ENCODE data around the gene UBE2R2.
"Not testable (repeated sequence)": the region's sequence is repeated elsewhere in the genome, so short reads cannot be mapped to it uniquely, and the experiment has no call there.

The UBE2R2 gene

GRCh38 chr9:33843312-33843961 lies 26.5 kb downstream of the UBE2R2 start:
- no peak for DNase-seq (ENCODE audit: low spot score)
- TF ChIP-seq CTCF (IDR thresholded peaks at IDR 0.05): no peak
- Histone ChIP-seq H3K4me3 (no peak overlapping the region), H3K27ac (no peak overlapping the region)

- no peak overlapping the region for H3K4me3 ChIP-seq
- no peak overlapping the region for H3K27ac ChIP-seq
- TF ChIP-seq CTCF (IDR thresholded peaks at IDR 0.05): no peak
- DNase-seq (ENCODE audit: low spot score): no peak
These were observed 29.3 kb downstream of the UBE2R2 start for GRCh38 chr9:33846231-33846630.

GRCh38 chr9:33847894-33848205 lies 30.9 kb downstream of the UBE2R2 start:
- DNase-seq (ENCODE audit: low spot score); H3K4me3 ChIP-seq; H3K27ac ChIP-seq: not testable (repeated sequence)

GRCh38 chr9:33850267-33850629 lies 33.3 kb downstream of the UBE2R2 start:
- DNase-seq (ENCODE audit: low spot score): no peak
- peak overlapping the region in 1 of 2 donors; percentile 16 for H3K27ac ChIP-seq
- no peak for TF ChIP-seq CTCF (IDR thresholded peaks at IDR 0.05)
- H3K4me3 ChIP-seq: no peak overlapping the region

- no peak overlapping the region for H3K4me3 ChIP-seq
- H3K27ac ChIP-seq: no peak overlapping the region
- TF ChIP-seq CTCF (IDR thresholded peaks at IDR 0.05): no peak
- no peak for DNase-seq (ENCODE audit: low spot score)
These were observed 33.7 kb downstream of the UBE2R2 start for GRCh38 chr9:33850677-33851076.

- DNase-seq (ENCODE audit: low spot score): no peak
- no peak for TF ChIP-seq CTCF (IDR thresholded peaks at IDR 0.05)
- no peak overlapping the region for H3K4me3 ChIP-seq
- H3K27ac ChIP-seq: no peak overlapping the region
These were observed 34.3 kb downstream of the UBE2R2 start for GRCh38 chr9:33851301-33851700.

- TF ChIP-seq CTCF (IDR thresholded peaks at IDR 0.05): peak; percentile 57
- Histone ChIP-seq H3K4me3 (no peak overlapping the region), H3K27ac (peak overlapping the region in 1 of 2 donors; percentile 25)
- DNase-seq (ENCODE audit: low spot score): no peak
These were observed 35.4 kb downstream of the UBE2R2 start for GRCh38 chr9:33852216-33852826.

Data from coronary artery (tissue), 2 donors.